GM12873 (cell line): Measurements from ENCODE around the gene KCNA10.

Source experiments
- TF ChIP-seq, protein P1 (sequence below): IDR thresholded peaks from 2 replicates; pipeline ENCODE4 v1.5.1; 2012; ENCODE audit warnings: low read depth, mild to moderate bottlenecking, moderate library complexity, low read length, control low read depth; ENCODE audit not compliant: insufficient read depth; ENCODE audit errors: missing control alignments

Gene KCNA10

DNA sequence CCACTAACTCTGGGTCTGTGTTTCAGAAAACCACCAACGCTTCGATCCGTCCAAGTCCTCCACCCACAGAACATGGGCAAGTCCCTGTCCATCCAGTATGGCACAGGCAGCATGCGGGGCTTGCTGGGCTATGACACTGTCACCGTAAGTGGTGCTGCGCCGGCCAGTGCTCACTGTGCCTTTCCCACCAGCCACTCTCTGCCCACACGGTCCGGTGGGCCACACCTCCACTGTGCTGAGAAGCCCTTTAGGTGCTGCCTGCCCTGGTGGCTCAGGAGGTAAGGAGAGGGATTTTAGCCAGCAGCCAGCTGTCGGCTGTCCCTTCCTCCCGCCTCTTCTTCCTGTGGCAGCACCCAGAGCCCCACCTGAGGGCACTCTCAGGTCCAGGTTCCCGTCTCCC lies 34.2 kb downstream of the KCNA10 start:
- TF ChIP-seq, protein P1, sequence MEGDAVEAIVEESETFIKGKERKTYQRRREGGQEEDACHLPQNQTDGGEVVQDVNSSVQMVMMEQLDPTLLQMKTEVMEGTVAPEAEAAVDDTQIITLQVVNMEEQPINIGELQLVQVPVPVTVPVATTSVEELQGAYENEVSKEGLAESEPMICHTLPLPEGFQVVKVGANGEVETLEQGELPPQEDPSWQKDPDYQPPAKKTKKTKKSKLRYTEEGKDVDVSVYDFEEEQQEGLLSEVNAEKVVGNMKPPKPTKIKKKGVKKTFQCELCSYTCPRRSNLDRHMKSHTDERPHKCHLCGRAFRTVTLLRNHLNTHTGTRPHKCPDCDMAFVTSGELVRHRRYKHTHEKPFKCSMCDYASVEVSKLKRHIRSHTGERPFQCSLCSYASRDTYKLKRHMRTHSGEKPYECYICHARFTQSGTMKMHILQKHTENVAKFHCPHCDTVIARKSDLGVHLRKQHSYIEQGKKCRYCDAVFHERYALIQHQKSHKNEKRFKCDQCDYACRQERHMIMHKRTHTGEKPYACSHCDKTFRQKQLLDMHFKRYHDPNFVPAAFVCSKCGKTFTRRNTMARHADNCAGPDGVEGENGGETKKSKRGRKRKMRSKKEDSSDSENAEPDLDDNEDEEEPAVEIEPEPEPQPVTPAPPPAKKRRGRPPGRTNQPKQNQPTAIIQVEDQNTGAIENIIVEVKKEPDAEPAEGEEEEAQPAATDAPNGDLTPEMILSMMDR, result no peak

DNA sequence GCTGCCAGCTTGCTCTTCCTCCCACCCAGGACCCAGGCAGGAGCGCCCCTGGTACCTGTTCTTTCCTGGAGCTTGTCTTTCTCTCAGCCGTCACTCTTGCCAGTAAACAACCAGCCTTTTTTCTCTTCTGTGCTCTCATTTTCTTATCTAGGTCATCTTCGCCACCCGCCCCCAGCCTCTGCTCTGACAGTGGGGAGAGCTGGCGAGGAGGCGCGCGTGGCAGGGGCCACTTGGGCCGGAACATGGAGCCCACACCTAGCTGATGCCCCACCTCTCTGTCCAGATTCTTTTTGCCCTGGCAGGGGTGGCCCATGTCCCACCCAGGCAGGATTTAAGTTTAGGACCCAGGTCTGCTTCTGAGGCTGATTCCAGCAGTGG lies 35.7 kb downstream of the KCNA10 start:
- TF ChIP-seq, protein P1, result no peak

DNA sequence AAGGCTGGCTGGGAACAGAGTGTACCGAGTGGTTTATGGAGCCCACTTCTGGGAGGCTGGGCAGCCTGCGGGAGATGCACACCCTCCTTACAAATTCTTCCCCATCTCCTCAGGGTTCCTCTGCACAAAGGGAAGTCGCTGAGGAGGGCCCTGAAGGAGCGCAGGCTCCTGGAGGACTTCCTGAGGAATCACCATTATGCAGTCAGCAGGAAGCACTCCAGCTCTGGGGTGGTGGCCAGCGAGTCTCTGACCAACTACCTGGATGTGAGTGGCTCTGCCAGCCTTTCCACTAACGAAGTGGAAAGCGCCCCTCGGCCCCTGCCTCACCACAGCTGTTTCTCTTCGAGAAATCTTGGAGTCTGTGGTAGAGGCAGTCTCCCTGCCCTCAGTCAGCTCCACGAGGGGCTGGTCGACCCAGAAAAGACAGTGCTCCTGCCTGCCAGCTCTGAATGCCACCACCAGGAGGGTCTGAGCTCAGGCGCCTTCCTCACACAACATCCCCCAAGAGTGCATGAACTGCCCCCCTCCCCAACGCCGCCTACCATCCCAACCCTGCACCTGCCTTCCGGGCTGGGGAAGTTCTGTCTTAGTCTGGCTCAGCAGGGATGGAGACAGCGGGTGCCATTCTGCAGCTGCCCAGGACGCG lies 36.2 kb downstream of the KCNA10 start:
- TF ChIP-seq, protein P1, result no peak

DNA sequence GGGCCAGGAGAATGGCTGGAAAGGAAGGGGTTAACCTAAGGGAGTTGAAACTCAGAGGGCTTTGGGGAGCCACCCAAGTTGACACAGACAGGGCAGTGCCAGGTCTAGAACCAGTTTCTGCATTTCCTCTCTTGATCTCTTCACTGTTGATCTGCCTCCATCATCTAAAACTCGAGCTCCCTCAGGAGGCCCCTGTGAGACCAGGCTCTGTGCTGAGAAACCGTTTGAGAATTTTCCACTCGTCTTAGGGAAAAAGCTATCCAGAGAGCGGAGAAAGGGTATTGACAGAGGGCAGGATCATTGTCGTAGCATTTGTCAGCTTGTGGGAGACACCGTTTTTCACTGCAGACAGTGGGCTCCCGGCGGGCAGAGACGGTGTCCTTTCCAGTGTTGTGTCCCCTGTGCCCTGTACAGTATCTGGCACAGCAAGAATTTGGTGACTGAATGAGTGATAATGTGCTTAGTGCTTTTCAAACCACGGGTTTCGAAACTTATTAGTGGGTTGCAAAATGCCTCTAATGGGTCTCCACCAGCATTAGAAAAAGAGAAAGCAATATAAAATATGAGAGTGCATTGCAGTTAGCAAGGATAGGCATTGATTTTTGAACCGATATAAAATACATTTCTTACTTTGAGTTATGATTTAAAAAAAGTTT lies 36.9 kb downstream of the KCNA10 start:
- TF ChIP-seq, protein P1, result no peak

DNA sequence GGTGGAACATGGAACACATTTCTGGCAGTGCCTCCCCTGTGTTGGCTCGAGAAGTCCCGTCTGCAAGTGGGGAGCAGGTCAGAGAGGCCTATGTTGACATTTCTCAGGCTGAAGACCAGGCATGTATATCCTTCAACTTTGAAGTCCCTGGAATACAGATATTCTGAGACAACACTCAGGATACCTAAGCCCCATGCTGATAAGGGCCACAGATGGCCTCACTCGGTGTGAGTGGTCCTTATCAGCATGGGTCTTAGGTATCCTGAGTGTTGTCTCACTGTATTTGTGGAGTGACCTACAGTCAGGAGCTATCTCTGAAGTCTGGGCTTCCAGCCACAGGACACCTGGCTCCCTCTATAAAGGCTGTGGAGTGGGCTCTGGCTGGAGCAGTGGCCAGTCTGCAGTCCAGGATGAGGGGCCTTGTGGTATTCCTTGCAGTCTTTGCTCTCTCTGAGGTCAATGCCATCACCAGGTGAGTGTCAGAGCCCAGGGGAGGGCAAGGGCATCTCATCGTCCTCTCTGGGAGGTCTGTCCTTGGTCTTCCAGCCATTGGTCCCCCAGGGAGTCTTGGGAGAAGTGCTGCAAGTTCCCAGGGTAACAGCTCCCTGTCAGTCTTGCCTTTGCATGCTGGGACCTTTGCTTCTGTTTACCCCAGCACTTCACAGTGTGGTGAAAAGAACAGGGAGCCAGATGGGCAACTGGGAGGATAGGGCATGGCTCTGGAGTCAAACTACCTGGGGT lies 38.4 kb downstream of the KCNA10 start:
- TF ChIP-seq, protein P1, result no peak

DNA sequence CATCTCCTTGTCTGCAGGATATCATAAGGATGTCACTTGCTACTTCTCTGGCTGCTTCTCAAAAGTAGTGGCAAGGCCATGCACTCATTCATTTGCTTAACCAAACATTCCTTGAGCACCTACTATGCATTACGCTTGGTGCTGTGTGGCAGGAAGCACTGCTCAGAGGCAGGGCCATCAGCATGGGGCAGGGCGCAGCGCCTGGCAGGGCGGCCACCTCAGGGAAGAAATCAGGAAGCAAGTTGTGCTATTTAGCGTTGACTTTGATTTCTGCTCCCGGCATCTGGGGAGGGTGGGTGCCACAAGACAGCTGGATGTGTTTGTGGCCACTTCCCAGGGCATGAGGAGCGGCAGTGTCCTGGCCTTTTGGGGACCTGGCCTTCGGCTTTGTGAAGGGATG lies 40.1 kb downstream of the KCNA10 start:
- TF ChIP-seq, protein P1, result no peak

DNA sequence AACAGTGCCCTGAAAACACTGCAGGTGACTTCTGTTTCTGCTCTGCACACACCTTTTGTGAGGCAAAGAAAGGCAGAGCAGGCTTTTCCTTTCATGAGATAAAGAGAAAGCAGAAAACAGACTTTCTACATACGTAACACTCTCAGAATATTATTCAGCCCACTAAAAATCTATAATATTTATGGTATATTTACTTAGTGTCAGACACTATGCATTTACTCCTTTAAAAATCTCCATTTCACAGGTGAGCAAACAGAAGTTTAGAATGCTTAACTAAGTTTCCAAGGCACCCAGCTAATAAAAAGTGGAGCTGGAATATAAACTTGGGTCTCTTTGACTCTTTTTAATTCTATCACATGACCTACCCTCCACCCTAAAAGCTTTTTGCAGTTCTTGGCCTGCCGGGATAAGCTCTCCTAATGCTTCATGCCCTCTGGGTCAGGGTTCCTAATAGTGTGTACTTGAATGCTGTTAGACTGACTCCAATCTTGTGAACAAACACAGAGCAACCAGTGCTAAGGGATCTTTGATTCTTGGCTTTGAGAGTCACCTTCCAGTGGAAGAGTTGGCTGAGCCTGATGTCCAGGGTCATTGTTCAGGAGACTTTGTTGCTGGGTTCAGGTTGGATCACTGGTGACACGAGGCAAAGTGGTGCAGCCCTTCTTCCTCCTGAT lies 40.9 kb downstream of the KCNA10 start:
- TF ChIP-seq, protein P1, result no peak
